H54 (cell line): ENCODE measurements around the gene YARS2.
"Not testable (repeated sequence)": the region's sequence is repeated elsewhere in the genome, so short reads cannot be mapped to it uniquely, and the experiment has no call there.

Experiments used
- DNase-seq: peaks from one replicate; pipeline ENCODE4 v3.0.0; 2011; ENCODE audit warnings: low spot score, mixed read lengths; ENCODE audit not compliant: insufficient read length
- FAIRE-seq: peaks from 3 replicates; lab custom pipeline; 2011; peaks lifted over from hg19 to GRCh38; lab: Jason Lieb, UNC
- POLR2A ChIP-seq: IDR thresholded peaks from 2 replicates; pipeline ENCODE4 v1.6.1; 2011; ENCODE audit warnings: low read depth, mild to moderate bottlenecking, low read length

The YARS2 gene

DNA sequence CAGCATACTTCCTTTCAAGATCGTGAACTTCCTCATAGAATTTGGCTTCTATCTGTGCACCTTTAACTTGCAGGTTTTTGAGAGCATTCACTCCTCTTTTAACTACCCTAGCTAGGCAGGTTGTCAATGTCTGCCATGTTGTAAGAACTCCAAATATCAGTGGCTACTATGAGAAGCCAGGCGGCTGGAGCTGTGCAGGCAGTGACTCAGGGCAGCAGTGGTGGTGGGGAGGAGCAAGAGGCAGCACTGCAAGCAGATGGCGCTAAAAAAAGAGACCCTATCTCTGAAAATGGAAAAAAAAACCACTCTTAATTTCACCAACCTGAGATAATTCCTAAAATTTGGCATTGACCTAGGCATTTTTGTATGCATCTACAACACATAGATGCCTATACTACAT lies 28.5 kb downstream of the YARS2 start:
- DNase-seq (no peak), FAIRE-seq (no peak)
- no peak for TF ChIP-seq POLR2A

DNA sequence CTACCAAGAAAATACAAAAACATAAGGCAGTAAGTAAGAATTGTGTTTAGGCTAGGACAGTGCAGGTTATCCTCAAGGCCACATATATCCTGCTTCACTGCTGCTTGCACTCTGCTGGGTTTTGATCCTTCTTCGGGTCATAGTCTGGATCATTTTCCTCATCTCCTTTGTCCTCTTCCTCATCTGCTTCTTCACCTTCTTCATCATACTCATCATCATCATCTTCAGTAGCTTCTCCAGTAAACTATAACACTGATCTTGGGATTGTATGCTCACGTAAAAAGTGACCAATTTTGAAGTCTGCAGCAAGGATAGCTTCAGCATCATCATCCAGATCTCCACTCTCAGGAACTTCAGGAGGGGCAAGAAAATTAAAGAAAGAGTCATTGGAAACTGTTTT lies 29.4 kb downstream of the YARS2 start:
- TF ChIP-seq POLR2A: no peak
- DNase-seq: no peak
- no peak for FAIRE-seq

DNA sequence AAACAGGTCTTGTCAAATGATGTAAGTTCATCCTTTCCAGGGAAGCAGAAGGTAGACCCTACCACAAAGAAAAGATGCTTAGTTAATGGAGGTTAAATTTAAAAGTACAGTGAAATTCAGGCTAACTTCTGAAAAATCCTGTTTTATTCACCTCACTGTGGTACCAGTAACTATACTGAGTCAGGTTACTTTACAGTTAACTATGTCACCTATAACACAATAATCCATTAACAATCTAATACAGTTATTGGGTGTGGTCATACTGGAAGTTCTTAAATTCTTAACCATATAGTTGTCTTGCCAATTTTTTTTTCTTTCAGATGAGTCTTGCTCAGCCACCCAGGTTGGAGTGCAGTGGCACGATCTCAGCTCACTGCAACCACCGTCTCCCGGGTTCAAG lies 30.4 kb downstream of the YARS2 start:
- not testable (repeated sequence) for FAIRE-seq, DNase-seq

DNA sequence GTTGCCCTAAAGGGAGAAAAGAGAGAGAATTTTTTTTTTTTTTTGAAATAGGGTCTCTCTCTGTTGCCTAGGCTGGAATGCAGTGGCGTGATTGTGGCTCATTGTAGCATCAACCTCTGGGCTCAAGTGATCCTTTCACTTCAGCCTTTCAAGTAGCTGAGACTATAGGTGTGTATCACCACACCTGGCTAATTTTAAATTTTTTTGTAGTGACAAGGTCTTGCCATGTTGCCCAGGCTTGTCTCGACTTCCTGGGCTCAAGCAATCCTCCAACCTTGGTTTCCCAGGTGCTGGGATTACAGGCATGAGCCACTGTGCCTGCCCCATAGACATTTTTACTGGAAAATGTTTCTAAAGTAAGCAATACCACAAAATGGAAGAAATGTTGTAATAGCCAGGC lies 36.8 kb downstream of the YARS2 start:
- FAIRE-seq: no peak
- TF ChIP-seq POLR2A: no peak
- DNase-seq: no peak

DNA sequence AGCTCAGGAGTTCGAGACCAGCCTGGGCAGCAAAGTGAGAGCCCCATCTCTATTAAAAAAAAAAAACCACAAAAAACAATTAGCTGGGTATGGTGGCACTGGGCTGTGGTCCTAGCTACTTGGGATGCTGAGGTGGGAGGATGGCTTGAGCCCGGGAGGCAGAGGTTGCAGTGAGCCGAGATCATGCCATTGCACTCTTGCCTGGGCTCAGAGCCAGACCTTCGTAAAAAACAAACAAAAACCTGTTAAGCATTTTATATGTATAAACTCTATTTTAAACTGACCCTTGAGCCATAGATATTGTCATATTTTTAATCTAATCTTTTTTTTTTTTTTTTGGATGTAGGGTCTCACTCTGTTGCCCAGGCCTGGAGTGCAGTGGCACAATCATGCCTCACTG lies 40.9 kb downstream of the YARS2 start:
- no peak for DNase-seq
- no peak for TF ChIP-seq POLR2A
- no peak for FAIRE-seq

DNA sequence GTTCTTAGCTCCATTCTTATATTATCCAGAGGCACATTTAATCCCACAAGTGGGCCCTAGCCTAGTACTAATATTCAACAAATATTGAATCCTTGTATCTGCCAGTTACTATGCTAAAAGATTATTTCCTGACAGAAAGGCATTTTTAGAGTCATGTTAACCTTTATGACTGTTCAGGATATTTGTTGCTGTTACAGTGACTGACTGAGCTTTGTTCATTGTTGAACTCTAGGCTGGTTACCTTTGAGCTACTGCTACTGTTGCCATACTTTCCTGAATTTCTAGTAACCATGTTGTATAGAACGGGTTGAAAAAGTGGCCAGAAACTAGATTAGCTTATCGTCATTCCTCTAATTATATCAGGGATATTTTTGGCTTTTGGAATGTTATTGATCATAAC lies 46.8 kb downstream of the YARS2 start:
- no peak for DNase-seq
- no peak for TF ChIP-seq POLR2A
- FAIRE-seq: peak; percentile 15

DNA sequence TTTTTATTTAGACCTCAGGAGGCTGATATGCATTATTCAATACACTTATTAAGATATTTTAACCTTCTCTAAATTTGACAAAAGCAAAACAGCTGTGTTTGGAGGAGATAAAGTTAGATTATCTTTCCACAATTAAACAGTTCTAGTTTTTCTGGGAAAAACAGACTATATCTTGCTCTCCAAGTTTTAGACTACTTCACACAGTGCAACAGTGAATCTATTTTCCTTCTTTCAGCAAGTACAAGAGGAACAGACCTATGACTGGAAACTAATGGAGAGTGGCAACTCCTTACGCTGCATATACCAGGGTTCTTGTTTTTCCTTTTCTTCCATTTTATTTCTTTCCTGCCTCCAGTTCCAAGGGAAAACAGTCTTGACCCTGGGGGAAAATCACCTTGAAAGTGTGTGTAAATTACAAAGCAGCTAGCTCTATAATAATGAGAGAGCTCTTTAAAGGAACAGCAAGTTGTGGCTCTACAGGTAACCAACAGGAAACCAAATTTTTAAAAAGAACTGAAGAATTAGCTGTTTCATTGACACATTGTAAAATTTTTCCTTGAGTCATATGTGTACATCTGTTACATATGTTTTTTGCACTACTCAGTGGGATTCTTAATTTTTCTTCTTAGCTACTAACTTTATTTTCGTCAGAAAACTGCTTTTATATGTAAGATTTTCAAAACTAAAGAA lies 49.2 kb downstream of the YARS2 start:
- TF ChIP-seq POLR2A: no peak
- FAIRE-seq (no peak), DNase-seq (no peak)

DNA sequence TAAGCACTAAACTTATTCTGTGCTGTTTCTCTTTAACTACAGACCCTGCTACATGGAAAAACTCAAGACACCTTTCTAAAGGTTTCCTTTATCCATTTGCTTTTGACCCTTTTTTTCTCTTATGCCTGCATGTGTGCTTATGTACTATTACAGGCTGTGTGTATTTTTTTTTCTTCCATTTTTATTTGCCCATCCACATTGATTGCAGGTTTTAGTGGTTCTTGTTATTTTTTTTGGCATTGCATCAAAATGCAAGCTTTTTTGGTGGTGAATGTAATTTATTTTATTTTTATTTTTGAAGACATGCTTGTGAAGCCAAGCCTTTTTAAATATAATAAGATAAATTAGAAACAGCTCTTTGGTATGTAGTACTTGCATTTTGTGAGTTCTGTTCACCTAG lies 49.9 kb downstream of the YARS2 start:
- no peak for TF ChIP-seq POLR2A
- DNase-seq (no peak), FAIRE-seq (no peak)

DNA sequence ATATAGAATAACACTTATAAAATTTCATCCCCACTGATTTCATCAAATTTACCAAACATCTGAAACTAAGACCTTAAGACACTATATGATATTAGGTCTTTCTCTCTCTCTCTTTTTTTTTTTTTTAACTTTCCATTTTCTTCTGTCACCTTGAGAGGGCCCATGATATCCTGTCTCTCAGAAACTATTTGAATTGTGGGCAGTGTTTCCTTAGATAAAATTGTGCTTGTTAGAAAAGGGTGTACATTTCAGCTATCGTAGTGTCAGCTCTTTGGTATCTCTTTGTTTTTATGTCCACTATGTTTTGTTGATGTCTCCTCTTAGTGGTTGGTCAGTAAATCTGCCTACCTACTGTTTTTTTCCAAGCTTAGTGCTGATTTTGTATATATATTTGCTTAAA lies 52.8 kb downstream of the YARS2 start:
- TF ChIP-seq POLR2A: no peak
- DNase-seq (no peak), FAIRE-seq (no peak)

DNA sequence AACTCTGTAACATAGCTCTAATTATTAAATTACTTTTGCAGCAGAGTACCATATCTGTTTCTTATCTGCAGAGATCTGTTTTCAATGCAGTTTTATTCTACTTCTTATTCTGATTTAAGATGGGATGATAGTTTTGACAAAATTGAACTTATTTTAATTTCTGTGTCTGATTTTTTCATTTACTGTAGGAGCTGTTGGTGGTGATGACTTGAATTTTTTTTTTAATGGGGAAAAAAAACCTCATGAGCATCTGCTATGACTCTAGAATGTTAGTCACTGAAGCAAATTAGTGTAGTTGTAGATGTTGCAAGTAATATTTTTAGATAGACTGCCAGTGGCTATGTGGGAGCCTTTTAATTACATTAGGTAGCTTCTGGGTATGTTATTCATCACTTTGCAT lies 53.2 kb downstream of the YARS2 start:
- DNase-seq (no peak), FAIRE-seq (no peak)
- no peak for TF ChIP-seq POLR2A

DNA sequence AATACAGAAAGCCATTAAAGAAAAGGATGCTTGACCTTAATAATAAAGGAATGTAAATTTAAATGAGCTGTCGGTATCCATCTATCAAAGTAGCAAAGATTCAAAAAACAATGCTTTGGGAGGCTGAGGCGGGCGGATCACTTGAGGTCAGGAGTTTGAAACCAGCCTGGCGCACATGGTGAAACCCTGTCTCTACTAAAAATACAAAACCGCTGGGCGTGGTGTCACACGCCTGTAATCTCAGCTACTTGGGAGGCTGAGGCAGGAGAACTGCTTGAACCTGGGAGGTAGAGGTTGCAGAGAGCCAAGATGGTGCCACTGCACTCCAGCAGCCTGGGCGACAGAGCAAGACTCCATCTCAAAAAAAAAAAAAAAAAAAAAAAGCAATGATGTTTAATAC lies 56.3 kb downstream of the YARS2 start:
- not testable (repeated sequence) for FAIRE-seq, DNase-seq

DNA sequence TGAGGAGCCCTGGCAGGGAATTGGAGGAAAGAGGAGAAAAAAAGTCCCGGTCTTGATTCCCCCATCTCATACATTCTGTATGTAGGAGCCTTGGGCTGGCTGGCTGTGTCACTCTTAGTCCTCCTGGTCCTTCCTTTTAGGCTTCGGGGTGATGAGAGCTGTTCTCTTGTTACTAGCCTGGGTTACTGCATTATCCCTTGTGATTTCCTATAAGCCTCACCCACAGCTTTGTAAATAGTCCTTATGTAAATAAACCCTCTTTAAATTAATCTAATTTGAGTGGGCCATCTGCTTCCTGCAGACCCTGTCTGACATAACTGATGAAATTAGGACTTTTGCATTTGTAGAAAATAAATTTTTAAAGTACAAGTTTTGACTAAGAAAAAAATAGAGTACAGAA lies 57.4 kb downstream of the YARS2 start:
- no peak for FAIRE-seq
- DNase-seq: no peak
- no peak for TF ChIP-seq POLR2A

DNA sequence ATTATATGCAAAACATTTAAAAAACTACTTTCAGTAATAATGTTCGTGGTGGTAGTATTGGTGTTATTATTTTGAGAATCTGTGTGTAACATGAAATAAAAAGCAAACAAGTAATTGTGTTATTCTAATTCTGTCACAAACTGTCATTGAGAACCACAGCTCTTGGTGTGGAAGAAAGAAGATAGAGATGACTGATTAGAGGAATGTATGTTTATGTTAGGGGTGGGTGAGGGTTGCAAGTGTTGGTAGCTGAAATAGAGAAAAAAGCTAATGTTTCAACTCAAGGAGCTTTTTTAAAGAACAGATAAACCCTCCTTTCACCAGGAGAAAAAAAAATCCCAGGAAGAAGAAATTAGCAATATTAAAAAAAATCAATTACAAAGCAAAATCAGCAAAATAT lies 58.3 kb downstream of the YARS2 start:
- no peak for FAIRE-seq
- DNase-seq: no peak
- TF ChIP-seq POLR2A: no peak
